ENCODE measurements around the gene BCL7B. TPM values are rescaled to one million over a fixed set of nuclear protein-coding genes. Genes with fewer than 3 reads are reported as not detected.

The BCL7B gene
- total and polyA plus RNA-seq, 2 experiments from 2014 or later = 17.0 to 18.2 TPM

DNA sequence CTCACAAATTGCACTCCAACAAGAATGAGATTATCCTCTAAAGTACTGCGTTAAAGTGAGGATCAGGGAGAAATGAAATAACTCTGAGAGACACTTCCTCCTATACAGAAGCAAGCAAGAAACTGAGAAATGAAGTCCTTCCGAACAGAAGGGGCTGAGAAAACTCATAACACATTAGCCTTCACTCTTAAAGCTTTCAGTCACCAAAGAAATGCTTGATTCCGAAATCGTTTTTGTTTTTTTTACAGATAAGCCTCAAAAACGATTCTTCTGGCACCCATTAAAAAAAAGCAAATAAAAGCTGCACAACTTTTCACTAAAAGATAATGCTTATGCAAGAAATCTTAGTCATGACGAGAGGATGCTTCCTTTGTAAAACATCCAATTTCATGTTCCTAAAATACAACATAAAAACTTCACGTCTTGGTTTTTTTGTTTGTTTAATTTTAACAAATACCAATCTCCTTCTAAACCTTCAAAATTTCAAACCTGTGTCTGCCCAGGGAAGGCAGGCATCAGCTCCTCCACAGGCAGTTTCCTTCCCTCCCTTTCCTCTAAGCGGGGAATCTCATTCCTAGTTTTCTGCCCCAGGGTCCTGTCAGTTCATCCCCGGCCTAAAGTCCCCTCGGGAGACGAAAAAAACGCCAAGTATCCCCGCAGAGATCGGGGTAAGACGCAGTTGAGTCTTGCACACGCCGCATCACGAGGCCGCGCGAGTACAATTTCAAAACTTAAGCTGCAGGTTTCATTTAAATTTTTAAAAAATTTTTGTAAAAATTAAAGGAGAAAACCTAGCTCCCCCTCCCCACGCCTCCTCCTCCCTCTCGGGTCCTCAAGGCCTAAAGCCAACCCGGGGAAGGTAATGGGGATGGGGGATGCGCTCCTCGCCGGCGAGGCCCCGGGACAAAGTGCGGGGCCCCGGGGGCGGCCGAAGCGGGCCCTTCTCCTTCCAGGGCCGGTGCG, 36.5 kb downstream of the BCL7B start:
- ATAC-seq = peak; percentile 3; the same call in 1 of the 3 replicates
- Histone ChIP-seq H3K9me2 (ENCODE audit: insufficient read depth) (no peaks in the 10 kb centered on the region), H3K36me3 (ENCODE audit: insufficient read depth) (peaks cover 31% of the 10 kb centered on the region), H3K79me2 (replicated peaks; ENCODE audit: insufficient read depth) (peaks cover 58% of the 10 kb centered on the region), H4K20me1 (replicated peaks; ENCODE audit: insufficient read depth) (peaks cover 43% of the 10 kb centered on the region), H3K4me1 (ENCODE audit: insufficient read depth) (peaks cover 18% of the 10 kb centered on the region), H2AFZ (no peak overlapping the region), H3K27ac (ENCODE audit: low read depth) (peak overlapping the region; percentile 90), H3F3A (replicated peaks; ENCODE audit: low read depth) (0 out of 2 replicates have a peak, but pooled peaks cover 6% of the 10 kb centered on the region), H3K4me3 (peak overlapping the region; percentile 67), H3K27me3 (ENCODE audit: insufficient read depth) (no peaks in the 10 kb centered on the region), H3K4me2 (peak overlapping the region; percentile 86)
- peaks cover 12% of the 10 kb centered on the region for H3K27me3 Mint-ChIP-seq (ENCODE audit: insufficient read depth, low read depth, poor library complexity)
- peak; percentile 56 for DNase-seq (ENCODE audit: low spot score)
- peak overlapping the region; percentile 91 for H3K27ac Mint-ChIP-seq
- TF ChIP-seq EZH2 (IDR thresholded peaks at IDR 0.05; ENCODE audit: low read depth, unreplicated experiment) (no peak), EZH2phosphoT487 (IDR thresholded peaks at IDR 0.05; ENCODE audit: unreplicated experiment) (no peak), NANOG (IDR thresholded peaks at IDR 0.05; ENCODE audit: borderline replicate concordance) (no peak), CREB1 (CRISPR knock-in tag; IDR thresholded peaks at IDR 0.05; ENCODE audit: low read depth) (no peak), JUNB (IDR thresholded peaks at IDR 0.05; ENCODE audit: unreplicated experiment) (no peak), POLR2AphosphoS5 (IDR thresholded peaks at IDR 0.05; ENCODE audit: low read depth) (no peak), STAT1 (IDR thresholded peaks at IDR 0.05; ENCODE audit: unreplicated experiment) (no peak), ZNF114 (CRISPR knock-in tag; IDR thresholded peaks at IDR 0.05) (no peak), ZNF331 (CRISPR knock-in tag; IDR thresholded peaks at IDR 0.05; ENCODE audit: low read depth) (no peak)
- TF ChIP-seq, protein P1, sequence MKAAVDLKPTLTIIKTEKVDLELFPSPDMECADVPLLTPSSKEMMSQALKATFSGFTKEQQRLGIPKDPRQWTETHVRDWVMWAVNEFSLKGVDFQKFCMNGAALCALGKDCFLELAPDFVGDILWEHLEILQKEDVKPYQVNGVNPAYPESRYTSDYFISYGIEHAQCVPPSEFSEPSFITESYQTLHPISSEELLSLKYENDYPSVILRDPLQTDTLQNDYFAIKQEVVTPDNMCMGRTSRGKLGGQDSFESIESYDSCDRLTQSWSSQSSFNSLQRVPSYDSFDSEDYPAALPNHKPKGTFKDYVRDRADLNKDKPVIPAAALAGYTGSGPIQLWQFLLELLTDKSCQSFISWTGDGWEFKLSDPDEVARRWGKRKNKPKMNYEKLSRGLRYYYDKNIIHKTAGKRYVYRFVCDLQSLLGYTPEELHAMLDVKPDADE (IDR thresholded peaks at IDR 0.05) = no peak
- TF ChIP-seq, protein P2, sequence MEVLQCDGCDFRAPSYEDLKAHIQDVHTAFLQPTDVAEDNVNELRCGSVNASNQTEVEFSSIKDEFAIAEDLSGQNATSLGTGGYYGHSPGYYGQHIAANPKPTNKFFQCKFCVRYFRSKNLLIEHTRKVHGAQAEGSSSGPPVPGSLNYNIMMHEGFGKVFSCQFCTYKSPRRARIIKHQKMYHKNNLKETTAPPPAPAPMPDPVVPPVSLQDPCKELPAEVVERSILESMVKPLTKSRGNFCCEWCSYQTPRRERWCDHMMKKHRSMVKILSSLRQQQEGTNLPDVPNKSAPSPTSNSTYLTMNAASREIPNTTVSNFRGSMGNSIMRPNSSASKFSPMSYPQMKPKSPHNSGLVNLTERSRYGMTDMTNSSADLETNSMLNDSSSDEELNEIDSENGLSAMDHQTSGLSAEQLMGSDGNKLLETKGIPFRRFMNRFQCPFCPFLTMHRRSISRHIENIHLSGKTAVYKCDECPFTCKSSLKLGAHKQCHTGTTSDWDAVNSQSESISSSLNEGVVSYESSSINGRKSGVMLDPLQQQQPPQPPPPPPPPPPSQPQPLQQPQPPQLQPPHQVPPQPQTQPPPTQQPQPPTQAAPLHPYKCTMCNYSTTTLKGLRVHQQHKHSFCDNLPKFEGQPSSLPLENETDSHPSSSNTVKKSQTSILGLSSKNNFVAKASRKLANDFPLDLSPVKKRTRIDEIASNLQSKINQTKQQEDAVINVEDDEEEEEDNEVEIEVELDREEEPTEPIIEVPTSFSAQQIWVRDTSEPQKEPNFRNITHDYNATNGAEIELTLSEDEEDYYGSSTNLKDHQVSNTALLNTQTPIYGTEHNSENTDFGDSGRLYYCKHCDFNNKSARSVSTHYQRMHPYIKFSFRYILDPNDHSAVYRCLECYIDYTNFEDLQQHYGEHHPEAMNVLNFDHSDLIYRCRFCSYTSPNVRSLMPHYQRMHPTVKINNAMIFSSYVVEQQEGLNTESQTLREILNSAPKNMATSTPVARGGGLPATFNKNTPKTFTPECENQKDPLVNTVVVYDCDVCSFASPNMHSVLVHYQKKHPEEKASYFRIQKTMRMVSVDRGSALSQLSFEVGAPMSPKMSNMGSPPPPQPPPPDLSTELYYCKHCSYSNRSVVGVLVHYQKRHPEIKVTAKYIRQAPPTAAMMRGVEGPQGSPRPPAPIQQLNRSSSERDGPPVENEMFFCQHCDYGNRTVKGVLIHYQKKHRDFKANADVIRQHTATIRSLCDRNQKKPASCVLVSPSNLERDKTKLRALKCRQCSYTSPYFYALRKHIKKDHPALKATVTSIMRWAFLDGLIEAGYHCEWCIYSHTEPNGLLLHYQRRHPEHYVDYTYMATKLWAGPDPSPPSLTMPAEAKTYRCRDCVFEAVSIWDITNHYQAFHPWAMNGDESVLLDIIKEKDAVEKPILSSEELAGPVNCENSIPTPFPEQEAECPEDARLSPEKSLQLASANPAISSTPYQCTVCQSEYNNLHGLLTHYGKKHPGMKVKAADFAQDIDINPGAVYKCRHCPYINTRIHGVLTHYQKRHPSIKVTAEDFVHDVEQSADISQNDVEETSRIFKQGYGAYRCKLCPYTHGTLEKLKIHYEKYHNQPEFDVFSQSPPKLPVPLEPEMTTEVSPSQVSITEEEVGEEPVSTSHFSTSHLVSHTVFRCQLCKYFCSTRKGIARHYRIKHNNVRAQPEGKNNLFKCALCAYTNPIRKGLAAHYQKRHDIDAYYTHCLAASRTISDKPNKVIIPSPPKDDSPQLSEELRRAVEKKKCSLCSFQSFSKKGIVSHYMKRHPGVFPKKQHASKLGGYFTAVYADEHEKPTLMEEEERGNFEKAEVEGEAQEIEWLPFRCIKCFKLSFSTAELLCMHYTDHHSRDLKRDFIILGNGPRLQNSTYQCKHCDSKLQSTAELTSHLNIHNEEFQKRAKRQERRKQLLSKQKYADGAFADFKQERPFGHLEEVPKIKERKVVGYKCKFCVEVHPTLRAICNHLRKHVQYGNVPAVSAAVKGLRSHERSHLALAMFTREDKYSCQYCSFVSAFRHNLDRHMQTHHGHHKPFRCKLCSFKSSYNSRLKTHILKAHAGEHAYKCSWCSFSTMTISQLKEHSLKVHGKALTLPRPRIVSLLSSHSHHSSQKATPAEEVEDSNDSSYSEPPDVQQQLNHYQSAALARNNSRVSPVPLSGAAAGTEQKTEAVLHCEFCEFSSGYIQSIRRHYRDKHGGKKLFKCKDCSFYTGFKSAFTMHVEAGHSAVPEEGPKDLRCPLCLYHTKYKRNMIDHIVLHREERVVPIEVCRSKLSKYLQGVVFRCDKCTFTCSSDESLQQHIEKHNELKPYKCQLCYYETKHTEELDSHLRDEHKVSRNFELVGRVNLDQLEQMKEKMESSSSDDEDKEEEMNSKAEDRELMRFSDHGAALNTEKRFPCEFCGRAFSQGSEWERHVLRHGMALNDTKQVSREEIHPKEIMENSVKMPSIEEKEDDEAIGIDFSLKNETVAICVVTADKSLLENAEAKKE (CRISPR knock-in tag; IDR thresholded peaks at IDR 0.05) = no peak
- TF ChIP-seq, protein P3, sequence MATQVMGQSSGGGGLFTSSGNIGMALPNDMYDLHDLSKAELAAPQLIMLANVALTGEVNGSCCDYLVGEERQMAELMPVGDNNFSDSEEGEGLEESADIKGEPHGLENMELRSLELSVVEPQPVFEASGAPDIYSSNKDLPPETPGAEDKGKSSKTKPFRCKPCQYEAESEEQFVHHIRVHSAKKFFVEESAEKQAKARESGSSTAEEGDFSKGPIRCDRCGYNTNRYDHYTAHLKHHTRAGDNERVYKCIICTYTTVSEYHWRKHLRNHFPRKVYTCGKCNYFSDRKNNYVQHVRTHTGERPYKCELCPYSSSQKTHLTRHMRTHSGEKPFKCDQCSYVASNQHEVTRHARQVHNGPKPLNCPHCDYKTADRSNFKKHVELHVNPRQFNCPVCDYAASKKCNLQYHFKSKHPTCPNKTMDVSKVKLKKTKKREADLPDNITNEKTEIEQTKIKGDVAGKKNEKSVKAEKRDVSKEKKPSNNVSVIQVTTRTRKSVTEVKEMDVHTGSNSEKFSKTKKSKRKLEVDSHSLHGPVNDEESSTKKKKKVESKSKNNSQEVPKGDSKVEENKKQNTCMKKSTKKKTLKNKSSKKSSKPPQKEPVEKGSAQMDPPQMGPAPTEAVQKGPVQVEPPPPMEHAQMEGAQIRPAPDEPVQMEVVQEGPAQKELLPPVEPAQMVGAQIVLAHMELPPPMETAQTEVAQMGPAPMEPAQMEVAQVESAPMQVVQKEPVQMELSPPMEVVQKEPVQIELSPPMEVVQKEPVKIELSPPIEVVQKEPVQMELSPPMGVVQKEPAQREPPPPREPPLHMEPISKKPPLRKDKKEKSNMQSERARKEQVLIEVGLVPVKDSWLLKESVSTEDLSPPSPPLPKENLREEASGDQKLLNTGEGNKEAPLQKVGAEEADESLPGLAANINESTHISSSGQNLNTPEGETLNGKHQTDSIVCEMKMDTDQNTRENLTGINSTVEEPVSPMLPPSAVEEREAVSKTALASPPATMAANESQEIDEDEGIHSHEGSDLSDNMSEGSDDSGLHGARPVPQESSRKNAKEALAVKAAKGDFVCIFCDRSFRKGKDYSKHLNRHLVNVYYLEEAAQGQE (IDR thresholded peaks at IDR 0.05; ENCODE audit: unreplicated experiment) = no peak
- TF ChIP-seq, protein P4, sequence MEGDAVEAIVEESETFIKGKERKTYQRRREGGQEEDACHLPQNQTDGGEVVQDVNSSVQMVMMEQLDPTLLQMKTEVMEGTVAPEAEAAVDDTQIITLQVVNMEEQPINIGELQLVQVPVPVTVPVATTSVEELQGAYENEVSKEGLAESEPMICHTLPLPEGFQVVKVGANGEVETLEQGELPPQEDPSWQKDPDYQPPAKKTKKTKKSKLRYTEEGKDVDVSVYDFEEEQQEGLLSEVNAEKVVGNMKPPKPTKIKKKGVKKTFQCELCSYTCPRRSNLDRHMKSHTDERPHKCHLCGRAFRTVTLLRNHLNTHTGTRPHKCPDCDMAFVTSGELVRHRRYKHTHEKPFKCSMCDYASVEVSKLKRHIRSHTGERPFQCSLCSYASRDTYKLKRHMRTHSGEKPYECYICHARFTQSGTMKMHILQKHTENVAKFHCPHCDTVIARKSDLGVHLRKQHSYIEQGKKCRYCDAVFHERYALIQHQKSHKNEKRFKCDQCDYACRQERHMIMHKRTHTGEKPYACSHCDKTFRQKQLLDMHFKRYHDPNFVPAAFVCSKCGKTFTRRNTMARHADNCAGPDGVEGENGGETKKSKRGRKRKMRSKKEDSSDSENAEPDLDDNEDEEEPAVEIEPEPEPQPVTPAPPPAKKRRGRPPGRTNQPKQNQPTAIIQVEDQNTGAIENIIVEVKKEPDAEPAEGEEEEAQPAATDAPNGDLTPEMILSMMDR (conservative IDR thresholded peaks at IDR 0.05; ENCODE audit: low read depth in 2 of 2) = no peak
- H3K4me1 Mint-ChIP-seq = peaks cover 25% of the 10 kb centered on the region
- peak overlapping the region; percentile 89 for H3K4me3 Mint-ChIP-seq
- H3K9me3 Mint-ChIP-seq = no peaks in the 10 kb centered on the region
- H3K36me3 Mint-ChIP-seq (ENCODE audit: low read depth) = peaks cover 47% of the 10 kb centered on the region
